ENCODE measurements around the gene RNF208. TPM values are rescaled to one million over a fixed set of nuclear protein-coding genes. Genes with fewer than 3 reads are reported as not detected.

Gene RNF208
- polyA plus RNA-seq, 1 donor from 2014 or later, result 1.5 TPM

- Histone ChIP-seq H3F3A (ENCODE audit: insufficient read depth, low read length, poor library complexity, severe bottlenecking) (no peaks in the 10 kb centered on the region), H3K27me3 (ENCODE audit: insufficient read depth, low read depth, low read length) (no peaks in the 10 kb centered on the region), H3K9me3 (ENCODE audit: low read length) (no peaks in the 10 kb centered on the region), H3K36me3 (ENCODE audit: insufficient read depth, low read length) (no peaks in the 10 kb centered on the region), H3K4me2 (ENCODE audit: low read length) (no peak overlapping the region), H3K9me2 (ENCODE audit: insufficient read depth, low read length) (no peaks in the 10 kb centered on the region), H3K79me2 (replicated peaks; ENCODE audit: insufficient read depth, low read length) (peaks cover 14% of the 10 kb centered on the region), H4K20me1 (ENCODE audit: insufficient read depth) (no peaks in the 10 kb centered on the region), H3K4me3 (ENCODE audit: low read length) (no peak overlapping the region), H2AFZ (ENCODE audit: low read depth, low read length) (no peak overlapping the region), H3K27ac (ENCODE audit: low read length) (no peak overlapping the region), H3K9ac (ENCODE audit: low read length) (no peak overlapping the region)
- TF ChIP-seq REST (IDR thresholded peaks at IDR 0.05; ENCODE audit: borderline replicate concordance) (no peak), TAF1 (IDR thresholded peaks at IDR 0.05; ENCODE audit: low read depth) (no peak), POLR2AphosphoS5 (IDR thresholded peaks at IDR 0.05) (no peak), EZH2 (IDR thresholded peaks at IDR 0.05; ENCODE audit: borderline replicate concordance, insufficient read depth, low read length, poor library complexity, severe bottlenecking) (no peak)
Observed at GRCh38 chr9:137237759-137238726, 16.0 kb upstream of the RNF208 start.

- no peak overlapping the region for H2AFZ ChIP-seq (ENCODE audit: low read depth, low read length)
- no peak overlapping the region for H3K27ac ChIP-seq (ENCODE audit: low read length)
- no peaks in the 10 kb centered on the region for H3F3A ChIP-seq (ENCODE audit: insufficient read depth, low read length, poor library complexity, severe bottlenecking)
- no peaks in the 10 kb centered on the region for H3K9me3 ChIP-seq (ENCODE audit: low read length)
- no peak overlapping the region for H3K4me3 ChIP-seq (ENCODE audit: low read length)
- no peaks in the 10 kb centered on the region for H3K9me2 ChIP-seq (ENCODE audit: insufficient read depth, low read length)
- no peak overlapping the region for H3K4me2 ChIP-seq (ENCODE audit: low read length)
- no peaks in the 10 kb centered on the region for H4K20me1 ChIP-seq (ENCODE audit: insufficient read depth)
- no peak overlapping the region for H3K9ac ChIP-seq (ENCODE audit: low read length)
- TF ChIP-seq TAF1 (IDR thresholded peaks at IDR 0.05; ENCODE audit: low read depth), result no peak
- no peak for TF ChIP-seq EP300 (conservative IDR thresholded peaks at IDR 0.05; ENCODE audit: poor library complexity, severe bottlenecking)
- no peak for TF ChIP-seq MXI1 (conservative IDR thresholded peaks at IDR 0.05; ENCODE audit: poor library complexity, severe bottlenecking)
- no peak for TF ChIP-seq POLR2AphosphoS5 (IDR thresholded peaks at IDR 0.05)
- no peak for TF ChIP-seq REST (IDR thresholded peaks at IDR 0.05; ENCODE audit: borderline replicate concordance)
- no peak for TF ChIP-seq SMC3 (conservative IDR thresholded peaks at IDR 0.05; ENCODE audit: poor library complexity)
- TF ChIP-seq RAD21 (conservative IDR thresholded peaks at IDR 0.05), result no peak
- no peak for TF ChIP-seq CTCF (IDR thresholded peaks at IDR 0.05; ENCODE audit: poor library complexity, severe bottlenecking)
- no peak for TF ChIP-seq EZH2 (IDR thresholded peaks at IDR 0.05; ENCODE audit: borderline replicate concordance, insufficient read depth, low read length, poor library complexity, severe bottlenecking)
- no peaks in the 10 kb centered on the region for H3K27me3 ChIP-seq (ENCODE audit: insufficient read depth, low read depth, low read length)
- H3K79me2 ChIP-seq (replicated peaks; ENCODE audit: insufficient read depth, low read length), result peaks cover 4% of the 10 kb centered on the region
- no peaks in the 10 kb centered on the region for H3K36me3 ChIP-seq (ENCODE audit: insufficient read depth, low read length)
Observed at GRCh38 chr9:137236936-137237421, 14.9 kb upstream of the RNF208 start.
